Epithelial cell of prostate (primary cell): ENCODE results near the gene SLIT3.
A peak's percentile ranks its signal among the peaks of the same experiment; 100 is the strongest.

ENCODE experiments used
- DNase-seq: peaks from one replicate; pipeline ENCODE4 v3.0.0-alpha.2; 2011; ENCODE audit warnings: low read depth, low spot score
- H3K27ac ChIP-seq: fragments of 450-650 bp; 2 replicates; pipeline ENCODE4 v1.5.1; 2017; ENCODE audit warnings: mild to moderate bottlenecking

SLIT3 gene

DNA sequence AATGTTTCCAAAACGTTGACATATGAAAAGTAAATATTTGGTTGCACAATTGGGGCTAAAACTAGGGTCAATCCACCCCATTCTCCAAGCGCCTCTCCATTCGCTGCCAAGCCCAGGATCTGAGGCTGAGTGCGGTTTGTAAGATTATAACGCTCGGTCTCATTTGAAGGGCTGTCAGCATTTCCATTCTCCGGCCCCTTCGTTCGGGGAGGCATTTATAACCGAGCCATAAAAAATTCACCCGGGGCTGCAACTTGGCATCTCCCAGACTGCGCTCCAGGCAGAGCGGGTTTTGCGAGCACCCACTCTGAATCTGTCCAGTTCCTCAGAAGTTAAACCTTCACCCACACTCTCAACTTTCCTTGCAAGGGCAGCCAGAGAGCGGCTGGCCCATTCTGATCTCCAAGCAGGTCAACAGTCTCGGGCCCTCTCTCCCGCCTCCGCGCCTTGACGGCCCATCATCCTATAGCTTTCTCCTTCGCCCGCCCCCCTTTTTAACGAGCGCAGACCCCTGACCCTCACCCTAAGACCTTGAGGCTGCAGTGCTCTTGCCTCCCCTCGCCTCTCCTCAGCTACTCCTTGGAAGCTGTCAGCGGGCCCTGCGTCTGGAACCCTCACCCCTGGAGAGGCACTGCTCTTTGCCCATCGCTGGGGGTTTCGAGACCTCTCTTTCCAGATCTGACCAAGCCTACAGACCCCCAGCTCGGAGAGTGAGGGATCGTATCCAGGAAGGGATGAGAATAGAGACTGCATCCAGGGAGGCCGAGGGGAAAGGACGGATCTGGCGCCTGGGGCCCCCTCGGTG, 1.1 kb downstream of the SLIT3 start:
- peak overlapping the region; percentile 26 for H3K27ac ChIP-seq
- no peak for DNase-seq

DNA sequence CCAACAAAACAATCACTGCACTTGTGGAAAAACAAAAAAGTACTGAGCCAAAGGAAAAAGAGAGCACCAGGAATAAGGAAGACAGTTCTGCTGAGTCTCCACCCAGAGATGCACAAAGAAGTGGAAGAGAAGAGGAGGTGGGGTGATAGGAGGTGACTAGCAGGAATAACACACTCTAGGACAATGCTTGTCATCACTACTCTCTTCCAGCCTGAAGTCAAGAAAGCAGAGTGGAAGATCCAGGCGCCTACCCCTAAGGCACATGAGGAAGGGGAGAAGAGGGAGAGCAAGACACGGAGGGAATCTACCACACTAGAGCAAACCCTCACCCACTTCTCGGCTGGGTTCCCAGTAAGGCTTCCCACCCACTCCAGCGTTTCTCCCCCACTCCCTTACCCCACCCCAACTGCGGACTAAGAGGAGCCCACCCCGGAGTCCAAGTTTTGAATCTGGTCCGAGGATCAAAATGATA, 1.7 kb downstream of the SLIT3 start:
- H3K27ac ChIP-seq: no peak overlapping the region
- no peak for DNase-seq

DNA sequence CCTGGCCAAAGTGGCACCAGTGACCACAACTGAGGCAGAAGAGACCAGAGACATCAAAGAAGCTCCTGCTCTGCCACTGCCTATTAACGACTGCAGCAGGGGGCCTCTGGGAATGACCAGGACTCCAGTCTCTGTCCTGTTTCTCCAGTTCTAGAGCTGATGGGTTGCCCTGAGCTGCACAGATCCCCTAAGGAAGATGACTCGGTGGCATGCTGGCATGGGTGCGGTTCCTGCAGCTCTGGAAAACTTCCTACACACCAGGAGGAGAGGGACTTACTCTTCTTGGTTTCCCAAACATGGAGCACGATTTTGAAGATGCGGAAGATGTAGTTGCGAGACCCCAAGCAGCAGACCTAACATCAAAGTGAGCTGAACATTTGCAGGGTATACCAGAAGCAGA, 2.7 kb downstream of the SLIT3 start:
- no peak for DNase-seq
- H3K27ac ChIP-seq: no peak overlapping the region

DNA sequence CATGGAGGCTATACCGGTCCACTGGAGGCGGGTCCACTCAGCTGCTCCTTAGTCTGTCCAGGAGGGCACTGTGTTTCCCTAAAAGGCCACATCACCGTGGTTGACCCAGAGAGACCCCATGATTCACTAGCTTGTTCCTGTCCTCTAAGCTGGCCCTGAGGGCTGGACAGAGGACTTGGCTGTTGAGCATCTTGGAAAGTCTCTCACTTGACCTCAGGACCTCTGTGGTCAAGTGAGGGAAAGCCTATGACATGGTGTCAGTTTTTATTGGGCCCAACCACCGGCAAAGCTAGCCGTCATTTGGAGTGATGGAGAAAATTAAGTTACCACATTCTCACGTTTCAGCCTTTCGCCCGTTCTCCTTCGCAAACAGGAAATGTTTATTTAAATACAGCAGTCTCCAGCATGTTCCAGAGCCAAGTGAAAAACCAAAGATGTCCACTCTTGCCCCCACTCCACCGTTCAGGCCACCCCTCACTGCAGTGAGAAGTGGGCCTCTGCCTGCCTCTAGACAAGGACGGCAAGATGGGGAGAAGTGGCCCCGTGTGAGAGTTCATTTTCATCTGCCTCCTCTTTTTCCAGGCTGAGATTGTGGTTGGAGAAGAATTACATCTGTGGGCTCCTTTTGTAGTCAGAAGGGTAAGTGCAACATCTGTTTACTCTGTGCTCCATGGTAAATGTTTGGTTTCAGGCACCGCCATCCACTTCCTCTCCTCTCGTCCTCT, 4.4 kb downstream of the SLIT3 start:
- no peak overlapping the region for H3K27ac ChIP-seq
- DNase-seq: no peak

DNA sequence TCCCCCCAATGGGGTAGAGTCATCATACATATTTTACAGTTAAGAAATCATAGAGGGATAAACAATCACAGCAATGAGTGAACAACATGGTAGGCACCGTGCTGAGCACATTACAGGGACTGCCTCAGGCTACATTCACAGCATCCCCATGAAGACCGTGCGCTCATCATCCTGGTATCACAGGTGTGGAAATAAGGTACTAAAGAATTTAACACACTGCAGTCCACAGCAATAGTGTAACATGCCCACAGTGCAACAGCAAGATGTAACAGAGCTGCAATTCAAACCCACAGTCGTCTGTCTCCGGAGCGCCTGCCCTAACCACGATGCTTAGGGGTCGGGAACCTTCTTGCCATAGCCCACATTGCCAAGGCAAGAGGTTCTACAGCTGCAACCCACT, 5.6 kb downstream of the SLIT3 start:
- DNase-seq: no peak
- H3K27ac ChIP-seq: no peak overlapping the region

DNA sequence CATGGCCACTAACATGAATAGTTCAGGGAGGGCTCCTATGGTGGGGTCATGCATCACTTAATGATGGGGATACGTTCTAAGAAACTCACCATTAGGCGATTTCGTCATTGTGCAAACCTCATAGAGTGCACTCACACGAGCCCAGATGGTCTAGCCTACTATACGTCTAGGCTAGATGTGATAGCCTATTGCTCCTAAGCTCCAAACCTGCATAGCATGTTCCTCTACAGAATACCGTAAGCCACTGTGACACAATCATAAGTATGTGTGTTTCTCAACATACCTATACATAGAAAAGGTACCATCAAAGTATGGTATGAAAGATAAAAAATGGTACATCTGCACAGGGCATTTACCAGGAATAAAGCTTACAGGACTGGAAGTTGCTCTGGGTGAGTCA, 6.3 kb downstream of the SLIT3 start:
- H3K27ac ChIP-seq: no peak overlapping the region
- no peak for DNase-seq

DNA sequence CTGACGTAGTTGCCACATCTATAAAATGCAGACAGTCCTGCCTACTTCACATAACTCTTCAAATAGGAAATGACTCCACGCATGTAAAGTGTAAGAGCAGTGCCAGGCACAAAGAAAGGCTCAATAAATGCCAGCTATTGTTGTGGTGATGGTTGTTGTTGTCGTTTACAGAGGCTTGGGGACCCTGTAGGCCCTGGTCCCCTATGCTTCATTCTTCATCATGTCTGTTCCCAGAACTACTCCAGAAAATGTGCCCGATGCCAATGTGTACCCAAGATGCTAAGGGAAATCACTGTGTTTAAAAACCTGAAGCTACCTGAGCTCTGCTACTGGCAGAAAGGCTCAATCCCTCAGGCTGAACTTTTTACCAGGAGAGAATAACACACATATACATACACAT, 9.1 kb downstream of the SLIT3 start:
- no peak for DNase-seq
- H3K27ac ChIP-seq: no peak overlapping the region

DNA sequence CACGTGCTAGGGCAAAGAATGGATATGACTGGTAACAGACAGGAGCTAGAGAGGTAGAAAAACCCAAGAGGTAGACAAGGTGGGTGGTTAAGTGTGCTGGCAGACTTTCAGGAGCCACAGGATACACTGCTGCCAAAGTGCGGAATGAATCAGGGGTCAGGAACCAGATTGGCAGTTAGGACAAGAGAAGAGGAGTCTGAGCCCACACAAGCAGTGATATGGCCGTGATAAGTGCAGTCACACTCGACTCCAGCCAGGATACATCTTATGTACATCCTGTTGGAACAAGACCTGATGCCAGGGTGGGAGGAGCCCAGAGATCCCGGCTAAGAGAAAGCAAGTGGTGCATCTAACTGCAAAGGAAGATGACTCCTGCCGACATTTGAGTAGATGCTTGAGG, 10.0 kb downstream of the SLIT3 start:
- no peak overlapping the region for H3K27ac ChIP-seq
- no peak for DNase-seq

DNA sequence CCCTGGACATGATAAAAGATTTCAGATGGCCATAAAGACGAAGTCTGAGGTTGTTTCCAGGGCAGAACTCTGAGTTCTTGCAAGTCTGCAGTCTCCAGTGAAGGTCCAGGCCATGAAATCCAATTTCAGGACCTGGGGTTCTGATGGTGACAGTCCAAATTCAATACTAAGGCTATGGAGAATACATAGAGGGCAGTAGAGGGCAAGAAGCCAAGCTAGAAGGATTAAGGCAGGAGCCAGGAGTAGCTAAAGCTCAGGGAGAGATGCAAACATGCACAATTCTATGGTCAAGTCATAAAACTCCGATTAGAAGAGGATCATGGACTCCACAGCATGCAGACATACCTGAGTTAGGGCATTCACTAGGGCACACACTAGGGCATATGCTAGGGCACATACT, 11.4 kb downstream of the SLIT3 start:
- H3K27ac ChIP-seq: no peak overlapping the region
- DNase-seq: no peak

DNA sequence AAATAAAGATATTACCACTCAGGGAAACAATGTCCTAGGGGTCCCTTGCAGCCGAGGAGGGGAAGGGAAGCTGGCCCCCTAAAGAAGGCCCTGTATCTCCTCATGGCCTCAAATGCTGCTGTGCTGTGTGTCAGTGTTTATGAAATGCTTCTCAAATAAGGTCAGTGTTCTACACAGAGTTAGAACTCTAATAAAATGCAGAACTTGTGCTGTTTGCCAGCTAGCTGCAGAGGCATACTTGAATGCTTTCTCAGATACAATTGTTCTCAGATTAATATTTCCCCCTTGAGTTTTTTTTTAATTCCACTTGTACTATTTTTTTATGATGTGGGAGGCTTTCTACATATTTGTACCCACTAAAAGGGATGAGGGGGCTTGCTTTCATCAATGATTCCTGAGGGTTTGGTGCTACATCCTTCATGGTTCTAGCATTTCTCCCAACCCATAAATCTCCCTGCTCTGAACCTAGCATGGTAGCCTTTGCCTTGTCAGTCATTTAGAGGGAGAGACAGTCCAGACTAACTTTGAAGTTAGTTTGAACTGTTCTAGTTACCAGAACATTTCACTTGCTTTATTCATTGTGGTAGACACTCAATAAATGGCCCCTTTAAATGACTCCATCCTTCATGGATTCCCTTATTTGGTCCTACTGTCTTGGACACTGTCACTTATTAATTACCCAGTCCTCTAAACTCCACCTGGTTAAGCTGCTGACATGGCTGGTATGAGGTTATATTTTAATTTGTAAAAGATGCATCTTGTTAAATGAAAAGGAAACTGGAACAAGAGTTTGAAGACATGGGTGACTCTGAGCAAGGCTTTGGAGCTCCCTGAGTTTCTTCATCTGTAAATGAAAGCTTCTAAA, 12.6 kb downstream of the SLIT3 start:
- no peak for DNase-seq
- no peak overlapping the region for H3K27ac ChIP-seq

DNA sequence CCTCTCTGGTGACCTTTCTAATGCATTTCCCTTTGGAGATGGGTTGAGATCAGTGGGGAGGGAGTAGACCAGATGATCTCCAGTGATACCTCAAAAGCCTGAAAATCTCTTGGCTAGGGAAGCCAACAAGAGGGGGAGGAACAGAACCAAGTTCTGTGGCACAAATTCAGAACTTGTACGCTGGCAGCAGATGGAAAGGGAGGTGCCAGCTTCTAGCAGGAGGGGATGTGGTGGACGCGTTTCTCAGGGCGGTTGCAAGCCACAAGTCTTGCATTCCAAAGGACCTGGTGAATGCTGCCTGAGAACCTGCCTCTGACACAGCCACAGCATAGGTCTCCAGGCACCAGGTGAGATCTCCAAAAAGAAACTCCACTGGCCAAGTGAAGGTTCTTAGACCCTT, 13.4 kb downstream of the SLIT3 start:
- no peak for DNase-seq
- no peak overlapping the region for H3K27ac ChIP-seq

DNA sequence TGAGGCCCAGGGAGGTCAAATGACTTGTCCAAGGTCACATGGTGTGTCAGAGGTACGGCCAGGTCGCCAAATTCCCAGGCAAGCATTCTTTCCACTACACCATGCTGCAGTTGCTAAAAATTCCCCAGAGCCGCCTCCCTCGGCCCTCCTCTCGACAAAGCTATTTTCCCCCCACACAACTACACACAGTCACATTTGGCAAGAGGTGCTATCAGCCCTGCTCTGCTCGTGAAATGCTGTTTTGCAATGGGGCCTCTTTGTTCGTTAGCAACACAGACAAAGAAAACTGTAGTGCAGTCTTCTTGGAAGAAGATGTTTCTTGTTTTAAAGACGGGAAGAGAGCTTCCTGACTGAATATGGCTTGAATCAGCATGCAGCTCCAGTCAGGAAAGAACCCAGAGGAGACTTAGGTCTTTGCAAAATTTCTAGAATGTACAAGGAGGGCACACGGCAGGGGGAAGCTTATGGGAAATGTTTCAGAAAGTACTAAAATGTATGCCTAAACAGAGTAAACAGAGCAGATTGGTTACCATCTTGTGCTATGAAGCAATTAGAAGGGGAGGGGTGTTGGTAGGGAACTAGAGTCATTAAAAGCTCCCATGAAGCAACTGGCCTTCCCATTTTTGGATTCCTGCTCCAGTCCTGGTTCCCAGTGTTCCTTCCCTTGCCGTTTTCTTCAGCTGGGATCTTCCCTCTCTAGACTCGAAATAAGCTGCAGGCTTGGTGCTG, 14.2 kb downstream of the SLIT3 start:
- no peak for DNase-seq
- no peak overlapping the region for H3K27ac ChIP-seq

DNA sequence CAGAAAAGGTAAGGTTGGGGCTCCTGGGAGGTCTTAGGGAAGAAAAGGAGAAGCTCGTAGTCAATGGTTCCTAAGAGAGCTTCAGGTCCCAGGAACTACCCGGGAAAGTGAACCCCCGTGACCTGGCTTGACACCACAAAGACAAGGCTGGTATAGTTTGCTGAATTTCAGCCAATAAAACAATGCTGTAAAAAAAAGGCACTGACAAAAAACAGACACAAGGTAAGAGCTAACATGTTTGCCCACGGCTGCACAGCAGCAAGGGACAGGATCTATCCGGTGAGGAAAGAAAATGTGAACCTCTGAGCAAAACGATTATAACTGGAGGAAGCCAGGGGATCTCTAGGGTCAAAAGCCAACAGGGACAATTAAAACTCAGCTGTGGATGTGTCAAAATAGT, 17.1 kb downstream of the SLIT3 start:
- DNase-seq: no peak

DNA sequence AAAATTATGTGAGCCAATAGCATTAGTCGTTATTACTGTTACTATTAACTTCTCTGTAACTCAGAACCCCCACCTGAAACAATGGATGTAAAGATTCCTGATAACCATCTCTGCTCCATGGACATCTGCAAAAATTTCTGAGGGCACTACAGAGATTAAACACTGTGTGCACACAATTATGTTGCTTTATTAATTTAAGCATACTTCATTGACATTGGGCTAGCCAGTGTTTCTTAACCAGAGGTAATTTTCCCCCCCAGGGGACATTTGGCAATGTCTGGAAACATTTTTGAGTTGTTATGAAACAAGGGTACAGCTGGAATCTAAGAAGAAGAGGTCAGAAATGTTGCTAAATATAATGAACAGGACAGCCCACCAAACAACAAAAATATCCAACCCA, 19.3 kb downstream of the SLIT3 start:
- H3K27ac ChIP-seq: no peak overlapping the region
- no peak for DNase-seq

More for the DNA sequence above, 17.1 kb downstream of the SLIT3 start:
- no peak overlapping the region for H3K27ac ChIP-seq

DNA sequence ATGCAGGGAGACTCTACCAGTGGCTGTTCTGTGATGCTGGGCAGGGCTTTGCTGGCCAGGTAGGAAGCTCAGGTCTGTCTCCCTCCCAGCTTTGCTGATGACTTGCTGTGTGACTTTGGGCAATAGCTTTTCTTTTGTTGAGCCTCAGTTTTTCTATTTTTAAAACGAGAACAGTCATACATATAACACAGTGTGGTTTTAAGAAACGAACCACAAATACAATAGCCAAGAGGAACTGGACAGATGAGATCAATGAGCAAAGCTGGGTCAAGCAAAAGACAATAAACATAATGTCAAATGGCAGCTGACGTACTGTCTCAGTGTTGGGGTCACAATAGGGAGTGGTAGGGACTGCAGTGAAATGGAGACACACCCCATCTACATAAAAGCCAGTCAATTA, 20.2 kb downstream of the SLIT3 start:
- no peak overlapping the region for H3K27ac ChIP-seq
- DNase-seq: no peak

DNA sequence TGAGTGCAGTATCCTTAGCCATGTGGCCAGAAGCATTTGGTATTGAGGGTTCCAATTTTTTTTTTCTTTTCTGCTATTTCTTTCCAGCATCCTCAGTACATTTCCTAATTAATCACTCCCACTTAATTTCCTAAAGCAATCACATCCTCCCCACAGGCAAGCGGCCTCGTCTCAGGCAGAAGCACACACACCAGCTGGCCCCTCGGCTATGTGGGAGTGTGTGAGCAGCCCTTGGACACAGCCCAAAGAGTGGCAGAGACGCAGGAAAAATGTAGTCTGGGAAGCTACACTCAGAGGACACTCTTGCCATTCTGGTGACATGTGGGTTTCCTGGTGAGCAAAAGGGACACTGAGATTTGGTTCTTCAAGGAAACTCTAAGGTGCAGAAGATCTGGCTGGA, 20.7 kb downstream of the SLIT3 start:
- H3K27ac ChIP-seq: no peak overlapping the region
- DNase-seq: no peak

DNA sequence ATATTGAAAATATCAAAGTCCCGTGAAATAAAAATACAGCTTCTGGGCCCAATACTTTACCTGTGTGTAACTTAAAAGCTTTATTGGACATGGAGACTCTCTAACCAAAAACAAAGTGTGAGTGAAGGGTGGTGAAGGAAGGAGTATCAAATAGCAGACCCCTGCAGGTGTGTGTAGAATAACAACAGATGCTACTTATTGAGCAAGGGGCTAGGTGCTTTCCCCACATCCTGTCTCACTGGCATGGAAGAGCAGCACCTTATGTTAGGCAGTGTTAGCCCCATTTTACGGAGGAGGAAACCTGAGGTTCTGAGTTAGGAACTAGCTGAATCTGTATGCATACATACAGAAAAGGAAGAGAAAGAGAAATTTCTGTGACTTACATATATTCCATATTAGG, 21.8 kb downstream of the SLIT3 start:
- no peak overlapping the region for H3K27ac ChIP-seq
- no peak for DNase-seq

DNA sequence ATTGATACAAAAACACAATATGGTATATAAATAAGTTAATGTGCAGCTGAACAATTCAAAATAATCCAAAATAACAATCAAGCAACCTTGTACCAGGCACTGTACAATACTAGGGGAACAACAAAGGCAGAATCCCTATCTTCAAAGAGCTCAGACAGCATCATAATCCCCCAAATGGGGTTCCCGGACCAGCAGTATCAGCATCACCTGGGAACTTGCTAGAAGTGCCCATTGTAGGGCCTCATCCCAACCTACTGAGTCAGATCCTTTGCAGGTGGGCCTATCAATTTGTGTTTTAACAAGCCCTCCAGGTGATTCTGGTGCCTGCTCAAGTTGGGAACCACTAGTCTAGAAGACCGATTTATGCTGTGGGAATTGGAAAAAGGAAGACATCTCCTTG, 27.1 kb downstream of the SLIT3 start:
- H3K27ac ChIP-seq: no peak overlapping the region
- DNase-seq: no peak

DNA sequence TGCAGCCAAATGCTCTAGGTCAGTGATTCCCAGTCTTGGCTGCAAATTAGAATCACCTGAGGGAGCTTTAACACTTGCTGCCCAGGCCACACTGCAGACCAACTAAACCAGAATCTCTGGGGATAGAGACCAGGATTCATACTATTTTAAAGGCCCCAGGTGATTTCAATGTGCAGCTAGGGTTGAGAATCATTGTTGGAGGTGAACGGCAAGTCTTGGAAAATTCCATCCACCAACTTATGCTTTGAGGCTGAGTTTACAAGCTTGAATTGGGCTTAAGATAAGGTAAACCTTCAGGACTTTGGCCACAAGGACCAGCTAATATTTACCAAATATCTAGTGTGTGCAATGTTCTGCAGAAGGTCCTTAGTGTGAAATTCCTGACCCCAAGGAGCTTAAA, 27.5 kb downstream of the SLIT3 start:
- DNase-seq: no peak
- H3K27ac ChIP-seq: no peak overlapping the region

DNA sequence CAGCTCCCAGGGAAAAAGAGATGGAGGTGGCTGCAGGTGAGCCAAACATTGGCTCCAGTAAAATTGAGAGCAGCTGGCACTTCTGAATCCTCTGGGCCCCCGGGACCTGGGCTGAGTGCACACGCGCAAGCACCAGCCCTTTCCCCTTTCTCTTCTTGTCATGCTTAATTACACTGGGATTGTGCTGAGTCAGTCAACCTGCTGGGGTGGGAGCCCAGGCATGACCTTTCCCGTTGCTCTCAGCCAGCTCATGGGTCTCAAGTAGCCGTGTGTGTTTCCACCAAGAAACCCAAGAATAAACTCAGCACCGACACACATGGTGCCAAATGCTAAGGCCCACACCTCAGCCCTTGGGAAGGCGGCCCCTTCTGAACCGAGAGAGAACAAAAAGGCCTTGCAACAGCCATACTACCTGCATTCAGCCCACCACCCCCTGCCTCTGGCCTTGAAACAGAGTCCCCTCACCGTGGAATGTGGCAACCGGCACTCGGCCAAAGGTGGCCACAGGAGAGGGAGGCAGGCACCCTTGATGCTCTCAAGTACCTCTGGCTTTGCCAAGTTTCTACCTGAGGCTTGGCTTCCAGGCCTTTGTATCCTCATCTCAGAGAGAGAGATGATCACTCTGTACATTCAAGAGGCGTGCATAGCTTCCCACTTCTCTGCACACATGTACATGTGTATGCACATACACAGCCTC, 28.1 kb downstream of the SLIT3 start:
- DNase-seq: no peak
- no peak overlapping the region for H3K27ac ChIP-seq
